HG03432 (cell line): Measurements from ENCODE around the gene ASCC1.
"Not testable (repeated sequence)": the region's sequence is repeated elsewhere in the genome, so short reads cannot be mapped to it uniquely, and the experiment has no call there.

Source experiments
- ATAC-seq: cut with Tn5 transposase; IDR thresholded peaks from one replicate; pipeline ENCODE4 v1.9.1; 2021; ENCODE audit warnings: mild to moderate bottlenecking, moderate library complexity; ENCODE audit not compliant: unreplicated experiment

ASCC1 gene

GRCh38 chr10:72173619-72174296, 42.3 kb downstream of the ASCC1 start:
- peak; percentile 65 for ATAC-seq

GRCh38 chr10:72173262-72173618, 42.8 kb downstream of the ASCC1 start:
- no peak for ATAC-seq

- ATAC-seq, result no peak
These were observed 44.9 kb downstream of the ASCC1 start for GRCh38 chr10:72171175-72171630.

GRCh38 chr10:72170733-72171132, 45.3 kb downstream of the ASCC1 start:
- no peak for ATAC-seq

- ATAC-seq, result no peak
These were observed 45.8 kb downstream of the ASCC1 start for GRCh38 chr10:72170263-72170662.

- ATAC-seq, result no peak
These were observed 49.0 kb downstream of the ASCC1 start for GRCh38 chr10:72167118-72167517.

- no peak for ATAC-seq
These were observed 51.5 kb downstream of the ASCC1 start for GRCh38 chr10:72164617-72165016.

- ATAC-seq, result no peak
These were observed 53.1 kb downstream of the ASCC1 start for GRCh38 chr10:72162978-72163377.

- no peak for ATAC-seq
These were observed 57.9 kb downstream of the ASCC1 start for GRCh38 chr10:72158176-72158575.

- no peak for ATAC-seq
These were observed 59.9 kb downstream of the ASCC1 start for GRCh38 chr10:72156223-72156622.

- no peak for ATAC-seq
These were observed 63.8 kb downstream of the ASCC1 start for GRCh38 chr10:72152286-72152685.

GRCh38 chr10:72150746-72151478, 65.2 kb downstream of the ASCC1 start:
- not testable (repeated sequence) for ATAC-seq

- not testable (repeated sequence) for ATAC-seq
These were observed 68.8 kb downstream of the ASCC1 start for GRCh38 chr10:72147324-72147584.

GRCh38 chr10:72146559-72147323, 69.3 kb downstream of the ASCC1 start:
- ATAC-seq, result no peak

- no peak for ATAC-seq
These were observed 70.0 kb downstream of the ASCC1 start for GRCh38 chr10:72146071-72146470.

GRCh38 chr10:72145657-72146056, 70.4 kb downstream of the ASCC1 start:
- no peak for ATAC-seq

GRCh38 chr10:72140850-72141249, 75.2 kb downstream of the ASCC1 start:
- no peak for ATAC-seq

- no peak for ATAC-seq
These were observed 75.9 kb downstream of the ASCC1 start for GRCh38 chr10:72140174-72140573.

GRCh38 chr10:72137583-72137982, 78.5 kb downstream of the ASCC1 start:
- ATAC-seq, result no peak

- ATAC-seq, result not testable (repeated sequence)
These were observed 79.9 kb downstream of the ASCC1 start for GRCh38 chr10:72136225-72136624.

GRCh38 chr10:72134785-72135767, 81.0 kb downstream of the ASCC1 start:
- ATAC-seq, result no peak
